Endothelial cell of umbilical vein (primary cell): ENCODE measurements around the gene OGFOD2. TPM values are rescaled to one million over a fixed set of nuclear protein-coding genes. Genes with fewer than 3 reads are reported as not detected.

Experiments used
- BruUV-seq: library from RNA; stranded (reverse); fragments of 400-500 nt; replicated peaks from 2 replicates; lab custom pipeline; 2021; lab: Mats Ljungman, UMichigan
- CTCF ChIA-PET: fragments of 300-600, 350-600 bp; sonication (Branson Sonifier 250); formaldehyde crosslinking; loops from one replicate; lab custom pipeline; 2021; ENCODE audit warnings: antibody characterized with exemption, inconsistent platforms; lab: Charles Lee
- POLR2A ChIA-PET: fragments of 300-600, 350-600 bp; sonication (Branson Sonifier 250); formaldehyde crosslinking; loops from one replicate; lab custom pipeline; 2021; ENCODE audit warnings: antibody characterized with exemption, inconsistent platforms; lab: Charles Lee
- DNase-seq: peaks from one replicate; pipeline ENCODE4 v3.0.0-alpha.2; 2011; ENCODE audit warnings: low read depth, low spot score
- FAIRE-seq: peaks from 2 replicates; lab custom pipeline; 2011; peaks lifted over from hg19 to GRCh38; lab: Jason Lieb, UNC
- H2AFZ ChIP-seq: 2 replicates; pipeline ENCODE4 v1.6.0; 2012; ENCODE audit warnings: low read depth, low read length, control low read depth, inconsistent platforms
- H3K27ac ChIP-seq: 2 replicates; pipeline ENCODE4 v1.5.1; 2011; ENCODE audit warnings: low read depth, mild to moderate bottlenecking, control low read depth, low read length, moderate library complexity; ENCODE audit not compliant: insufficient read depth
- H3K27me3 ChIP-seq, 2 experiments: 2 replicates each; pipeline versions ENCODE4 v1.6.0 to v1.6.1; 2011; ENCODE audit warnings: low read length in 2 of 2, mixed read lengths in 1 of 2; ENCODE audit not compliant: control insufficient read depth in 2 of 2, insufficient read depth in 2 of 2
- H3K36me3 ChIP-seq, 2 experiments: 2 replicates in 1 of 2; 3 replicates in 1 of 2; pipeline ENCODE4 v1.5.1; 2011; ENCODE audit warnings: low read length in 2 of 2, mild to moderate bottlenecking in 1 of 2, moderate library complexity in 1 of 2; ENCODE audit not compliant: control insufficient read depth in 2 of 2, insufficient read depth in 2 of 2; ENCODE audit errors: extremely low read depth in 1 of 2
- H3K4me1 ChIP-seq: 3 replicates; pipeline ENCODE4 v1.5.1; 2011; ENCODE audit warnings: mild to moderate bottlenecking, low read length; ENCODE audit not compliant: control insufficient read depth, insufficient read depth; ENCODE audit errors: extremely low read depth
- H3K4me2 ChIP-seq: 2 replicates; pipeline ENCODE4 v1.6.1; 2011; ENCODE audit warnings: low read length, control low read depth, mixed read lengths; ENCODE audit not compliant: insufficient read depth
- H3K4me3 ChIP-seq, 3 experiments: fragments of 200-600 bp in 1 of 3; sonication (generic), shearing (Covaris generic) in 1 of 3; replicated peaks in 1 of 3; 2 replicates each; pipeline ENCODE4 v1.5.1; 2011 to 2016; ENCODE audit warnings: control low read depth in 3 of 3, low read length in 3 of 3, mild to moderate bottlenecking in 2 of 3, inconsistent platforms in 1 of 3, low read depth in 1 of 3, moderate library complexity in 1 of 3; ENCODE audit not compliant: insufficient read depth in 1 of 3
- H3K79me2 ChIP-seq: 2 replicates; pipeline ENCODE4 v1.6.0; 2012; ENCODE audit warnings: low read length, inconsistent platforms; ENCODE audit not compliant: control insufficient read depth, insufficient read depth
- H3K9ac ChIP-seq: replicated peaks from 2 replicates; pipeline ENCODE3; 2011; ENCODE audit warnings: low read length, control low read depth; ENCODE audit not compliant: insufficient read depth; ENCODE audit errors: extremely low read depth
- H3K9me1 ChIP-seq: replicated peaks from 3 replicates; pipeline ENCODE4 v1.6.0; 2011; ENCODE audit warnings: mild to moderate bottlenecking, low read length; ENCODE audit not compliant: control insufficient read depth, insufficient read depth; ENCODE audit errors: extremely low read depth
- H3K9me3 ChIP-seq: replicated peaks from 2 replicates; pipeline ENCODE4 v1.5.1; 2012; ENCODE audit warnings: low read length, inconsistent platforms; ENCODE audit not compliant: control insufficient read depth, insufficient read depth
- H4K20me1 ChIP-seq: replicated peaks from 2 replicates; pipeline ENCODE3; 2011; ENCODE audit warnings: mild to moderate bottlenecking, low read length; ENCODE audit not compliant: control insufficient read depth, insufficient read depth; ENCODE audit errors: extremely low read depth
- EZH2 ChIP-seq: IDR thresholded peaks from 2 replicates; pipeline ENCODE4 v1.6.1; 2012; ENCODE audit warnings: borderline replicate concordance, low read depth, mild to moderate bottlenecking, moderate library complexity, low read length, inconsistent platforms; ENCODE audit not compliant: severe bottlenecking
- FOS ChIP-seq: IDR thresholded peaks from 2 replicates; pipeline ENCODE4 v1.6.1; 2011; ENCODE audit warnings: mild to moderate bottlenecking, low read length, moderate library complexity, borderline replicate concordance; ENCODE audit not compliant: insufficient read depth
- GATA2 ChIP-seq: IDR thresholded peaks from 2 replicates; pipeline ENCODE4 v1.7.0; 2011; ENCODE audit warnings: low read depth, mild to moderate bottlenecking, moderate library complexity, mixed read lengths, low read length; ENCODE audit not compliant: insufficient read length, insufficient read depth
- JUN ChIP-seq: IDR thresholded peaks from 2 replicates; pipeline ENCODE4 v1.6.1; 2011; ENCODE audit warnings: borderline replicate concordance, low read depth; ENCODE audit not compliant: insufficient read length, insufficient read depth
- MYC ChIP-seq: IDR thresholded peaks from one replicate; pipeline ENCODE4 v1.6.1; 2011; ENCODE audit warnings: mild to moderate bottlenecking, low read depth, low read length
- POLR2A ChIP-seq: IDR thresholded peaks from 2 replicates; pipeline ENCODE4 v1.6.1; 2012; ENCODE audit warnings: low read depth, mild to moderate bottlenecking, control low read depth, low read length
- POLR2AphosphoS5 ChIP-seq: IDR thresholded peaks from 2 replicates; pipeline ENCODE4 v1.6.1; 2012; ENCODE audit warnings: low read depth, mild to moderate bottlenecking, control low read depth, low read length, moderate library complexity; ENCODE audit not compliant: insufficient read depth
- dilution Hi-C: fragments of 300-500 bp; cut with MboI; formaldehyde crosslinking; loops from one replicate; pipeline ENCODE4 v1.15.0; 2019; ENCODE audit warnings: low sequenced_read_pairs; ENCODE audit not compliant: extremely low pct_ligation_motif_present
- intact Hi-C: fragments of 100-400 bp; cut with micrococcal nuclease; formaldehyde crosslinking; loops from one replicate; pipeline ENCODE4 v1.10.0; 2022
- polyA plus RNA-seq, 4 experiments: library from polyadenylated mRNA; depleted of rRNA in 3 of 4; stranded (reverse) in 3 of 4; unstranded in 1 of 4; fragments of >200 nt; gene quantifications; 2 replicates each; pipeline versions ENCODE4 v1.2.1 to v1.2.3, GENCODE V29; 2011 to 2012; ENCODE audit warnings: missing spikeins in 1 of 4
- total RNA-seq: library from RNA; stranded (reverse); gene quantifications from 2 replicates; pipeline ENCODE4 v1.2.3, GENCODE V29; 2021
- TF ChIP-seq, protein P1 (sequence below): IDR thresholded peaks from 2 replicates; pipeline ENCODE4 v1.6.1; 2011; ENCODE audit not compliant: insufficient read depth, insufficient read length
- TF ChIP-seq, protein P2 (sequence below), 2 donors: IDR thresholded peaks; 1 replicate in 1 of 2; 2 replicates in 1 of 2; pipeline ENCODE4 v1.5.1; 2011; ENCODE audit warnings: low read length in 2 of 2, mild to moderate bottlenecking in 2 of 2, moderate library complexity in 2 of 2, control low read depth in 1 of 2, inconsistent platforms in 1 of 2, low read depth in 1 of 2; ENCODE audit not compliant: insufficient read depth in 1 of 2; ENCODE audit errors: extremely low read depth in 1 of 2

OGFOD2 gene
- total and polyA plus RNA-seq, 2 donors (not counting 3 experiments of a cell fraction or from before 2014, with no cell fraction given), result 16.8 to 24.1 TPM

DNA sequence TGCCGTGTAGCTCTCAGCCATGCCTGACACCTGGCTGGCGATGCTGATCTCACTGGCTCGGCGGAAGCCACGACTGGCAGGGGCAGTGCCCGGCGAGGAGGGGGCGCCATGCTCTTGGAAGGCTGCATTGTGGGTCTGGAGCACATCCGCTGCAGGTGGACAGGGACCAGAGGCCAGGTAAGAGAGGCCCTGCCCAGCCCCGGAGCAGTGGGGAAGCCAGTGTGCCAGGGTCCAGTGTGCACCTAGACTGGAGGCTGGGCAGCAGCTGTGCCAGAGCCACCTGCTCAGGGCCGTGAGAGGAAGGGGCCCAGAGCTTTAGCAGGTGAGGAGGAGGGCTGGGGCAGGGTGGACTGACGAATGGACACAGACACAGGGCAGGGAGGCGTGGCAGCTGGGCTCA lies 15.5 kb downstream of the OGFOD2 start:
- no peaks in the 10 kb centered on the region for H3K9me3 ChIP-seq
- H3K4me3 ChIP-seq, result no peak overlapping the region
- DNase-seq (no peak), FAIRE-seq (no peak)
- no TSS peak for BruUV-seq
- TF ChIP-seq, protein P1, sequence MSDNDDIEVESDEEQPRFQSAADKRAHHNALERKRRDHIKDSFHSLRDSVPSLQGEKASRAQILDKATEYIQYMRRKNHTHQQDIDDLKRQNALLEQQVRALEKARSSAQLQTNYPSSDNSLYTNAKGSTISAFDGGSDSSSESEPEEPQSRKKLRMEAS, result no peak
- TF ChIP-seq GATA2 (no peak), JUN (no peak), POLR2A (no peak), POLR2AphosphoS5 (no peak), EZH2 (no peak), MYC (no peak), FOS (no peak)
- TF ChIP-seq, protein P2, sequence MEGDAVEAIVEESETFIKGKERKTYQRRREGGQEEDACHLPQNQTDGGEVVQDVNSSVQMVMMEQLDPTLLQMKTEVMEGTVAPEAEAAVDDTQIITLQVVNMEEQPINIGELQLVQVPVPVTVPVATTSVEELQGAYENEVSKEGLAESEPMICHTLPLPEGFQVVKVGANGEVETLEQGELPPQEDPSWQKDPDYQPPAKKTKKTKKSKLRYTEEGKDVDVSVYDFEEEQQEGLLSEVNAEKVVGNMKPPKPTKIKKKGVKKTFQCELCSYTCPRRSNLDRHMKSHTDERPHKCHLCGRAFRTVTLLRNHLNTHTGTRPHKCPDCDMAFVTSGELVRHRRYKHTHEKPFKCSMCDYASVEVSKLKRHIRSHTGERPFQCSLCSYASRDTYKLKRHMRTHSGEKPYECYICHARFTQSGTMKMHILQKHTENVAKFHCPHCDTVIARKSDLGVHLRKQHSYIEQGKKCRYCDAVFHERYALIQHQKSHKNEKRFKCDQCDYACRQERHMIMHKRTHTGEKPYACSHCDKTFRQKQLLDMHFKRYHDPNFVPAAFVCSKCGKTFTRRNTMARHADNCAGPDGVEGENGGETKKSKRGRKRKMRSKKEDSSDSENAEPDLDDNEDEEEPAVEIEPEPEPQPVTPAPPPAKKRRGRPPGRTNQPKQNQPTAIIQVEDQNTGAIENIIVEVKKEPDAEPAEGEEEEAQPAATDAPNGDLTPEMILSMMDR (IDR thresholded peaks at IDR 0.05; ENCODE audit: extremely low read depth in 1 of 2, insufficient read depth in 1 of 2, low read depth in 1 of 2, low read length in 2 of 2), result no peak
- POLR2A ChIA-PET, result interaction anchor here (1.8 kb wide), 1 partner anchor 242 kb away, joined by 5 read pairs; the partner anchor contains the start of genes MPHOSPH9 and MTRFR
- H3K36me3 ChIP-seq, result peaks cover 0 to 3% of the 10 kb centered on the region in 2 experiments
- no peak overlapping the region for H3K4me2 ChIP-seq
- H3K27ac ChIP-seq, result no peak overlapping the region
- H3K9ac ChIP-seq, result no peak overlapping the region
- H3K79me2 ChIP-seq, result no peaks in the 10 kb centered on the region
- intact Hi-C loops (no loop called here), dilution Hi-C loops (no loop called here)
- no peak overlapping the region for H2AFZ ChIP-seq
- H3K4me1 ChIP-seq, result no peaks in the 10 kb centered on the region
- CTCF ChIA-PET, result interaction anchor here (0.7 to 1.3 kb wide), 2 partner anchors 29 to 248 kb away, joined by 3 to 5 read pairs; no protein-coding TSS in a partner anchor
- no peaks in the 10 kb centered on the region for H3K27me3 ChIP-seq
- H4K20me1 ChIP-seq, result no peaks in the 10 kb centered on the region
- H3K9me1 ChIP-seq, result no peaks in the 10 kb centered on the region
